H1 (cell line): Measurements from ENCODE around the gene MEF2C. TPM values are rescaled to one million over a fixed set of nuclear protein-coding genes. Genes with fewer than 3 reads are reported as not detected.

Experiments used
- CTCF ChIA-PET: fragments of 300-600 bp; sonication (Branson Sonifier 250); formaldehyde crosslinking; loops from one replicate; lab custom pipeline; 2021; ENCODE audit not compliant: partially characterized antibody; lab: Charles Lee
- POLR2A ChIA-PET: fragments of 300-600 bp; sonication (Branson Sonifier 250); formaldehyde crosslinking; loops from one replicate; lab custom pipeline; 2021; ENCODE audit warnings: inconsistent platforms; ENCODE audit not compliant: partially characterized antibody; lab: Charles Lee
- DNase-seq, 2 experiments: peaks; one replicate each; pipeline versions ENCODE4 v3.0.0 to v3.0.0-alpha.2; 2010 to 2022; ENCODE audit warnings: low spot score in 2 of 2, low read depth in 1 of 2, mixed read lengths in 1 of 2
- FAIRE-seq: peaks from 2 replicates; lab custom pipeline; 2011; peaks lifted over from hg19 to GRCh38; lab: Jason Lieb, UNC
- H2AFZ ChIP-seq: 2 replicates; pipeline ENCODE4 v1.8.1; 2012; ENCODE audit warnings: low read length, inconsistent platforms
- H2AK5ac ChIP-seq: 2 replicates; pipeline ENCODE4 v1.6.1; 2013; ENCODE audit warnings: low read depth, low read length
- H2BK120ac ChIP-seq: replicated peaks from 2 replicates; pipeline ENCODE3; 2013; ENCODE audit warnings: low read depth, low read length, inconsistent platforms
- H2BK12ac ChIP-seq: 2 replicates; pipeline ENCODE4 v1.6.1; 2013; ENCODE audit warnings: low read depth, low read length
- H2BK15ac ChIP-seq: 2 replicates; pipeline ENCODE4 v1.6.1; 2013; ENCODE audit warnings: low read length
- H2BK20ac ChIP-seq: 2 replicates; pipeline ENCODE4 v1.6.1; 2013; ENCODE audit warnings: low read length
- H2BK5ac ChIP-seq: 2 replicates; pipeline ENCODE4 v1.6.1; 2013; ENCODE audit warnings: low read depth, low read length
- H3K14ac ChIP-seq: 2 replicates; pipeline ENCODE4 v1.6.1; 2013; ENCODE audit warnings: inconsistent platforms; ENCODE audit not compliant: insufficient read length
- H3K18ac ChIP-seq: 2 replicates; pipeline ENCODE4 v1.6.1; 2013; ENCODE audit warnings: low read length; ENCODE audit errors: extremely low read depth
- H3K23ac ChIP-seq: 2 replicates; pipeline ENCODE4 v1.6.1; 2013; ENCODE audit warnings: inconsistent platforms; ENCODE audit not compliant: insufficient read length
- H3K23me2 ChIP-seq: 2 replicates; pipeline ENCODE4 v1.6.1; 2013; ENCODE audit warnings: low read depth, low read length
- H3K27ac ChIP-seq: 2 replicates; pipeline ENCODE4 v1.6.1; 2011; ENCODE audit warnings: low read depth, low read length, inconsistent platforms
- H3K27me3 ChIP-seq, 4 experiments: replicated peaks in 1 of 4; 1 replicate in 1 of 4; 2 replicates in 3 of 4; pipeline versions ENCODE4 v1.6.1 to v1.8.1; 2011 to 2013; ENCODE audit warnings: low read length in 3 of 4, mild to moderate bottlenecking in 3 of 4, inconsistent platforms in 2 of 4, mixed read lengths in 2 of 4, moderate library complexity in 1 of 4; ENCODE audit not compliant: control insufficient read depth in 3 of 4, insufficient read depth in 3 of 4; ENCODE audit errors: extremely low read depth in 1 of 4
- H3K36me3 ChIP-seq, 4 experiments: 2 replicates each; pipeline versions ENCODE4 v1.6.1 to v1.8.1; 2011 to 2013; ENCODE audit warnings: mild to moderate bottlenecking in 4 of 4, low read length in 3 of 4, moderate library complexity in 2 of 4, control low read depth in 1 of 4, inconsistent platforms in 1 of 4; ENCODE audit not compliant: insufficient read depth in 4 of 4, control insufficient read depth in 2 of 4
- H3K4ac ChIP-seq: replicated peaks from 2 replicates; pipeline ENCODE3; 2013; ENCODE audit warnings: low read length, low read depth, mixed read lengths, inconsistent platforms; ENCODE audit not compliant: insufficient read length
- H3K4me1 ChIP-seq, 4 experiments: replicated peaks in 1 of 4; 1 replicate in 1 of 4; 2 replicates in 3 of 4; pipeline versions ENCODE4 v1.6.1 to v1.8.1; 2011 to 2013; ENCODE audit warnings: low read length in 3 of 4, inconsistent platforms in 2 of 4, mixed read lengths in 1 of 4; ENCODE audit not compliant: insufficient read depth in 4 of 4, control insufficient read depth in 3 of 4
- H3K4me2 ChIP-seq, 2 experiments: 2 replicates each; pipeline versions ENCODE4 v1.6.1 to v1.8.1; 2011 to 2013; ENCODE audit warnings: low read depth in 2 of 2, low read length in 2 of 2, control low read depth in 1 of 2, inconsistent platforms in 1 of 2, mild to moderate bottlenecking in 1 of 2; ENCODE audit not compliant: insufficient read depth in 1 of 2
- H3K4me3 ChIP-seq, 4 experiments: fragments of 200-600, 300-600 bp in 1 of 4; sonication (generic), shearing (Covaris generic), sonication (Bioruptor Twin) in 1 of 4; 2 replicates each; pipeline versions ENCODE4 v1.5.1 to v1.8.1; 2011 to 2016; ENCODE audit warnings: low read length in 4 of 4, low read depth in 3 of 4, control low read depth in 2 of 4, inconsistent platforms in 2 of 4, mild to moderate bottlenecking in 2 of 4, mixed read lengths in 1 of 4, moderate library complexity in 1 of 4; ENCODE audit not compliant: insufficient read depth in 2 of 4; ENCODE audit errors: extremely low read depth in 1 of 4
- H3K56ac ChIP-seq: replicated peaks from 2 replicates; pipeline ENCODE3; 2013; ENCODE audit warnings: low read depth, mild to moderate bottlenecking, mixed read lengths, low read length, inconsistent platforms; ENCODE audit not compliant: insufficient read length
- H3K79me1 ChIP-seq: 2 replicates; pipeline ENCODE4 v1.6.1; 2013; ENCODE audit warnings: low read depth, low read length, control low read depth
- H3K79me2 ChIP-seq, 2 experiments: 2 replicates each; pipeline versions ENCODE4 v1.6.1 to v1.8.1; 2012 to 2013; ENCODE audit warnings: low read length in 2 of 2, mild to moderate bottlenecking in 2 of 2, inconsistent platforms in 1 of 2; ENCODE audit not compliant: insufficient read depth in 2 of 2, control insufficient read depth in 1 of 2
- H3K9ac ChIP-seq, 4 experiments: replicated peaks in 1 of 4; 1 replicate in 1 of 4; 2 replicates in 3 of 4; pipeline versions ENCODE4 v1.6.1 to v1.8.1; 2011 to 2013; ENCODE audit warnings: low read depth in 3 of 4, low read length in 3 of 4, control low read depth in 2 of 4, mild to moderate bottlenecking in 2 of 4, moderate library complexity in 2 of 4, inconsistent platforms in 1 of 4; ENCODE audit errors: extremely low read depth in 1 of 4
- H3K9me3 ChIP-seq, 2 experiments: 2 replicates each; pipeline versions ENCODE4 v1.6.1 to v1.8.1; 2012 to 2013; ENCODE audit warnings: mild to moderate bottlenecking in 2 of 2, moderate library complexity in 2 of 2, control low read depth in 1 of 2, inconsistent platforms in 1 of 2, low read depth in 1 of 2, low read length in 1 of 2, mixed read lengths in 1 of 2; ENCODE audit not compliant: insufficient read depth in 2 of 2
- H4K20me1 ChIP-seq, 2 experiments: replicated peaks in 1 of 2; 2 replicates each; pipeline versions ENCODE3 to v1.8.1; 2011 to 2013; ENCODE audit warnings: inconsistent platforms in 2 of 2, low read length in 2 of 2, mild to moderate bottlenecking in 1 of 2; ENCODE audit not compliant: insufficient read depth in 2 of 2, control insufficient read depth in 1 of 2
- H4K5ac ChIP-seq: 2 replicates; pipeline ENCODE4 v1.6.1; 2013; ENCODE audit warnings: low read length, low read depth, mixed read lengths, inconsistent platforms; ENCODE audit not compliant: insufficient read length
- H4K8ac ChIP-seq: 2 replicates; pipeline ENCODE4 v1.8.0; 2013; ENCODE audit warnings: mild to moderate bottlenecking, moderate library complexity, low read length, inconsistent platforms; ENCODE audit not compliant: insufficient read depth; ENCODE audit errors: extremely low read depth
- H4K91ac ChIP-seq: replicated peaks from 2 replicates; pipeline ENCODE3; 2013; ENCODE audit warnings: low read length, mixed read lengths, inconsistent platforms; ENCODE audit not compliant: insufficient read length
- FOSL1 ChIP-seq: IDR thresholded peaks from 2 replicates; pipeline ENCODE4 v1.6.1; 2011; ENCODE audit warnings: mild to moderate bottlenecking, low read depth, low read length, moderate library complexity; ENCODE audit not compliant: insufficient read depth
- POLR2A ChIP-seq, 2 experiments: IDR thresholded peaks; 1 replicate in 1 of 2; 2 replicates in 1 of 2; pipeline ENCODE4 v1.6.1; 2011; ENCODE audit warnings: low read depth in 2 of 2, low read length in 2 of 2, mild to moderate bottlenecking in 2 of 2; ENCODE audit errors: control extremely low read depth in 1 of 2
- TAF7 ChIP-seq: optimal IDR thresholded peaks from 2 replicates; pipeline ENCODE3; 2011; ENCODE audit warnings: low read depth, mild to moderate bottlenecking, inconsistent platforms, low read length, moderate library complexity, borderline replicate concordance
- WGBS, 2 experiments: shearing (Covaris generic) in 1 of 2; methylation state at CpG; one replicate each; pipeline versions ENCODE4 v1.1.6 to v1.1.7; 2013 to 2015; ENCODE audit warnings: low lambda C conversion rate in 2 of 2, mixed read lengths in 2 of 2, inconsistent platforms in 1 of 2, low coverage in 1 of 2, missing lambda C conversion rate in 1 of 2; ENCODE audit not compliant: insufficient replicate concordance in 2 of 2, insufficient coverage in 1 of 2, insufficient read length in 1 of 2; ENCODE audit errors: extremely low coverage in 1 of 2, missing lambda C conversion rate in 1 of 2; 5-methylcytosine and 5-hydroxymethylcytosine counted together
- polyA plus RNA-seq, 7 experiments: library from polyadenylated mRNA; depleted of rRNA in 3 of 7; stranded (reverse) in 5 of 7; unstranded in 2 of 7; fragments of >200 nt in 5 of 7; fragments of 200-250 nt in 2 of 7; gene quantifications; 1 replicate in 5 of 7; 2 replicates in 1 of 7; 4 replicates in 1 of 7; pipeline versions ENCODE4 v1.2.1 to v1.2.3, GENCODE V29; 2011 to 2013; ENCODE audit warnings: missing spikeins in 2 of 7, mixed read lengths in 2 of 7
- total RNA-seq: library from RNA; stranded (reverse); fragmentation: NEBNext Ultra II Directional; extraction: Animal tissue kit (Norgen Biotek cat#: 25700); gene quantifications from 2 replicates; pipeline ENCODE4 v1.2.1, GENCODE V29; 2021

MEF2C gene
- total and polyA plus RNA-seq, 2 of the 8 experiments (the other 6 are each of a cell fraction or from before 2014, with no cell fraction given): 0.59 to 0.99 TPM

DNA sequence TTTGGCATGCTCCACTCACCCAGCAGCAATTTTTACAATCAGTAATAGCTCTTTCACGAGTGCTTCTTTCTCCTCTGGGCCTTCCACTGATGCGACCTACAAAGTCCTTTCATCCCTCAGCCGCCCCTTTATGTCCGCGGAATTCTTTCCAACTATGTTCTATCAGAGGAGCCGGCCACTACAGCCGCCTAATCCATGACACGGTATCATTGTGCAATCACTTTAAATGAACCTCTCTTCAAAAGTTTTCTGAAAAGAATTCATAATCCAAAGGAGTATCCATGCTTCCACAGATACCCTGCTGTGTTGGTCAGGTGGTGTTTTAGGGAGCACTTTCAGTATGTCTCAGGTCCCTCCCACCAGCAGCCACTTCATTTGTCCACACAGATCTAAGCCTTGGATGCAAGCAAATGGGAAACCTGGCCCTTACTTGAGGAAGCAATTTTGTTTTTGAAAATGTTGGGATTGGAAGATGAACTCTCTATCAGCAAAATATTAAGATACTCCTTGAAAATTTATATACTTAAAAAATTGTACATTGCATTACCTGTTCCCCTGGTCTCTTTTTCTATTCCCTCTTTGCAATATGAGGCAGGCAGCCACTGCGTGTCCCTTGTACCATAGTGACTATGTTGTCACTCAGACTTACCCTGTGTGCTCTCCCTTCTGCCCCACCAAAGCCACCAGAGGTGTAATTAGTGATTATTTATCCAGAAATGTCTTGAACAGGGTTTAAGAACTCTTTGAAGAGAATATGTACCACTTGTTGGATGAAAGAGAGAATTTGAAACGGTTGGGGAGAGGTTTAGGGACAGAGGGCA, 12.9 kb upstream of the MEF2C start:
- Histone ChIP-seq H3K4ac (no peak overlapping the region), H2AFZ (no peak overlapping the region)
- CTCF ChIA-PET: no interaction called here
- TF ChIP-seq POLR2A (IDR thresholded peaks at IDR 0.05; ENCODE audit: control extremely low read depth in 1 of 2, low read depth in 2 of 2, low read length in 2 of 2) (no peak), FOSL1 (no peak), TAF7 (no peak)
- TF ChIP-seq, all 59 proteins: peak for 0
- no peaks in the 10 kb centered on the region for H3K79me1 ChIP-seq
- no peaks in the 10 kb centered on the region for H3K9me3 ChIP-seq
- no peak overlapping the region for H3K56ac ChIP-seq
- no peak overlapping the region for H3K4me3 ChIP-seq
- no peaks in the 10 kb centered on the region for H3K23me2 ChIP-seq
- H3K9ac ChIP-seq: no peak overlapping the region
- no peaks in the 10 kb centered on the region for H4K20me1 ChIP-seq
- FAIRE-seq: no peak
- no peak overlapping the region for H3K4me2 ChIP-seq
- peaks cover 0 to 8% (median 2%) of the 10 kb centered on the region in 4 experiments; a peak in 3 of 7 replicates for H3K4me1 ChIP-seq
- H3K79me2 ChIP-seq: no peaks in the 10 kb centered on the region
- no peak overlapping the region for H2BK5ac ChIP-seq
- H4K5ac ChIP-seq: no peak overlapping the region
- H2BK15ac ChIP-seq: no peak overlapping the region
- no peak overlapping the region for H3K18ac ChIP-seq
- H4K8ac ChIP-seq: no peak overlapping the region
- no peak overlapping the region for H4K91ac ChIP-seq
- WGBS, 2 experiments: 81% methylated on average over 10 of the region's 10 CpGs; no CpG with 5 or more reads in 1 of the 2 experiments
- no peak overlapping the region for H2BK20ac ChIP-seq
- no peak overlapping the region for H2AK5ac ChIP-seq
- DNase-seq: no peak
- POLR2A ChIA-PET: interaction anchor here (1.1 kb wide), 1 partner anchor 11 kb away, joined by 3 read pairs; no protein-coding TSS in a partner anchor
- no peak overlapping the region for H3K14ac ChIP-seq
- H3K27me3 ChIP-seq: no peaks in the 10 kb centered on the region
- no peaks in the 10 kb centered on the region for H3K36me3 ChIP-seq
- H3K27ac ChIP-seq: no peak overlapping the region
- no peak overlapping the region for H3K23ac ChIP-seq
- H2BK12ac ChIP-seq: no peak overlapping the region
- no peak overlapping the region for H2BK120ac ChIP-seq
